GM19043 (cell line): Measurements from ENCODE around the gene CRIM1.

ENCODE experiments used
- ATAC-seq: cut with Tn5 transposase; IDR thresholded peaks from one replicate; pipeline ENCODE4 v1.9.1; 2021; ENCODE audit warnings: low read depth; ENCODE audit not compliant: unreplicated experiment

CRIM1 gene

DNA sequence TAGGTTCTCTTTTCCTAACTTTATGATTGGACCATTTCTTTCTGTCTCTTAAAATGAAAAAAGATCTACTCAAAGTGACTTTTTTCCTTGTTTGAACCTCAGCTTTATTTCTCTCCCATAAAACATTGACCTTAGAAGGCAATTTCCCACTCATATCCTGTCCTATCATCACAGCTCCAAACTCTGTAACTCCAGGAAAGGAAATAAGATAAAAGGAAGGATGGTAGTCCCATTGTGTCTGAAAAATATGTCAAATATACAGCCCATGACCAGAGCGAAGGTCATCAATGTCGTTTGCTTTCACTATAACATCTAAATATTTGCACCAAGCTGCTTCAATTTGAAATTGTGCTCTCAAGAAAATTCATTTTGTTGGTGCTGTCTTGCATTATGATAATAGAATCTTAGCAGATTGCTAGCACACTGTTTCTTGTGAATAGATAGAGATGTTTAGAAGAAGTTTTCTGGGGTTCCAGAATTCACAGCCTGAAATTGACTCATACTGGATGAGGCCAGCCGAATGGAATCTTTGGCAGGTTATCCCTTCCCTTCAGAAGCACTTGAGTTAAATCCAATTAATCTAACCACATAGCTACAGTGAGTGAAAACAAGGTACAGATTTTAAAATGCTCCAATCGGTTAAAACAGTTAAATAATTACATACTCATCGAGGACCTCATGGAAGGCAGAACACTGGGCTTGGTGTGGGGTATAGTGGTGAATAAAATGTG is 95.1 kb downstream of the CRIM1 start:
- no peak for ATAC-seq

DNA sequence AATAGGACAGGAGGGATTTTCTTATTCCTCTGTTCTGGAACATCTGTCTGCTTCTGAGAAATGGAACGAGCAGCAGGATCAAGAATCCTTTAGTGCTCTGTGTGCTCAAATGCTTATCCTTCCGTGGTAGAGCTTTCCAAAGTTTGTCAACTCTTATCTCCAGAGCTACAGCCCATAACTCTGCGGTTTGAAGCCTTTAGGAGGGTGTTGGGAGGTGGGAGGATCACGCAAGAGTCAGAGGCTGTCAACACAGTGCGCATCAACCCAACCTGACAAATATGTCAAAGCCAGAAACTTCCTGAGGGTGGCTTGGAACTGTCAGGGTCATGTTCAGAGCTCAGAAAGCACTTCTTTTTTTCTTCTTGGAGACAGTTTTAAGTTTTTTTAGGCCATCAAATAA is 95.9 kb downstream of the CRIM1 start:
- ATAC-seq, result no peak

DNA sequence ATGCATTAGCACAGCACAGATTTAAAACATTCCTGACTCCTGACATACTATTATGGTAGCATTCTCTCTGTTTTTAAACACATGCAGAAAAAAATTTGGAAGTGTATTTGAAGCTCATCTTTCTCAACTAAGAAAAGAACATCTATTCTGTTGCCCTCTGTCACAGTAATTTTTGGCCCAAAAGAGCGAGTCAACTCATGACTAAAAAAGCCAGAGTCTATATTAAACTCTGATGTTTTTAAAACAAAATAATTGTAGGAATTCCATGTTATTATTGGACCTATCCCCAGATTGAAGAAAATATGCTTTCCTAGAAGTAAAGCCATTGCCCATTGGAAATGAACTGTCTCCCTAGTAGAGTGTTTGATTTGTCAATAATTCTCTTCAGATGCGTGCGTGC is 96.7 kb downstream of the CRIM1 start:
- ATAC-seq, result no peak

DNA sequence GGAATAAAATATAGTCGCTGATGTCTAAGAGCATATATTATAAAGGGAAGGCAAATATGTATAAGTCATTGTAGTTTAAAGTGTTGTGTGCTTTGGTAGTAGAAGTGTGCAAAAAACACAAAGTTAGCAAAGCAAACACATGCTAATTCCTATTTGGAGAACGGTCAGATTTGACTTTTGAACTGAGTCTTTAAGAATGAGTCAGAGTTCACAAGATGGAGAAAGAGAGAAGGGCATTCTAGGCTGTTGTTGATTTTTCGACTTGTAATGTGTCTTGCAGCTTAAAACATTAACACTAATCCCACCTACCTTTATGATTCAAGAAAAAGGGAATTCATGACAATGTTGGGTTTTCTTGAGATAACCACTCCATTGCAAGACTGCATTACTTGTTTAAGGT is 98.1 kb downstream of the CRIM1 start:
- no peak for ATAC-seq

DNA sequence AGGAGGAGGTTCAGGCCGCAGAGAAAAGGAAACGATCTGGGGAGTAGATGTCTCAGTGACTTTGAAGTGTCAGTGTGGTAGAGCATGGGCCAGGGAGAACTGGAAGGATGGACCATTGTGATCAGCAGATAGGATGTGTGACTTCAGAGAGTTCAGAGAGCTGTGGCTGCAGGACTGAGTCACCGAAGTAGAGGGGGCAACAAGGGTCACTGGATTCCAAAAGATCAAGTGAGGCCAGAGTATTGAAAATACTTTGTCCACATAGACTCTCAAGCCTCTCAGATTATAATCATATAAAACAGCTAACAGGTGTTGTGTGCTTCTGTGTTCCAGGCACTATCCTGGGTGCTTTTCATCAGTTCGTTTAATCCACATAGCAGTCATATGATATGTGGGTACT is 99.4 kb downstream of the CRIM1 start:
- ATAC-seq, result no peak

DNA sequence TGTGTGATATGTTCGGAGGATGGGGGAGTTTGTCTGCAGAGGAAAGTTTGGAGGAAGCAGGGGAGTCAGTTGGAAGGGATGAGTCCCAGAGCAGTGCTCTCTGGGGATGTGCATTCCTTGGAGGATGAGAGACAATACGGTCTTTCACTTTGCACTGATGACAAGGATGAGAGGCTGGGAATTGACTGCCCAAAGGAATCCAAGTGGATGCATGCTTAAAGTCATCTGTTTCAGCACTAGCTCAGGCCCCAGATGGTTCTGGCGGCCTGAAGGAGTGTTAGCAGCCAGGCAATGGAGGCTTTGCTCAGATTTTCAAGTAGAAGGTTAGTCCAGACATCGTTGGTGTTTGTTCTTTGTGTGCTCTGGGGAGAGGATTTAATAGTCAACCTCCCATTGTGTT is 100.2 kb downstream of the CRIM1 start:
- ATAC-seq, result no peak

DNA sequence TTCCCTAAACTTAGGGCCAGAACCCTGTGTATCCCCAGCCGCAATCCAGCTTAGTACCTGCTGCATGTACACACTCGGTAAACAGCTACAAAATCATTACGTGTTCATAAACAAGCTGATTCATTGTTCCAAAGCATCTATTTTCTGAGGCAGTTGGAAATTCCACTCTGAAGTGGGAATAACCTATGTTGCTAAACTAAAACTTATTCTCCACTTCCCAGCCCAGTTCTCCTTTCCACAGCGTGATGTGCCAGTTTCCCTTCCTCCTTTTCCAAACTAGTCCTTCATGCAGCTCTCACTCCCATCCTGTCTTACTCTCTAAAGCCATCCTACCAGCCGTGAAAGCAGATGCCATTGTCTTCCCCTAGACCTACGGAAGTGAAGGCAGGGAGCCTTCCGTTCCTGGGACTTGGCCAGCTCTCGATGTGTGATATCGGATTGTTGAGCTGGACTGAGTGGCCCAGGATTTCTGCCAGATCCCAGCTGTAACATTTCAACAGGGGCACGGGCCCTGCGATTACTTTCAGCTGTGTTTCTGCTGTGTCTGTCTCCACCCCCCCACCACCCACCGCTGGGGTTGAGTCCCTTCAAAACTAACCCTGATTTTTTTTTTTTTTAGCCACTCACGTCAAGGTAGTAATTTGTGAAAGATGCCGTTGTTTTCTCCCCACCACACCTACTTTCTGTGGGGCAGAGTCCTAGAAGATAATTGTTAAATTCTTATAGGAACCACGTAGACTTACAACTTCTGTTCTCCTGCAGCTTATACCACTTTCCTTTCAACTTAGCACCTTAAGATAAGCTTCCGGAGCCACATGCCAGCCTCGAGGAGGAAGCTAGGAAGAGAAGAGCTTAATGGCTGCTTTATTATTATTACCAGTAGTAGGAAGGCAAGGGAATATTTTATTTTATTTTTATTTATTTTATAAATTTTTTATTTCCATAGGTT is 100.9 kb downstream of the CRIM1 start:
- ATAC-seq, result no peak

DNA sequence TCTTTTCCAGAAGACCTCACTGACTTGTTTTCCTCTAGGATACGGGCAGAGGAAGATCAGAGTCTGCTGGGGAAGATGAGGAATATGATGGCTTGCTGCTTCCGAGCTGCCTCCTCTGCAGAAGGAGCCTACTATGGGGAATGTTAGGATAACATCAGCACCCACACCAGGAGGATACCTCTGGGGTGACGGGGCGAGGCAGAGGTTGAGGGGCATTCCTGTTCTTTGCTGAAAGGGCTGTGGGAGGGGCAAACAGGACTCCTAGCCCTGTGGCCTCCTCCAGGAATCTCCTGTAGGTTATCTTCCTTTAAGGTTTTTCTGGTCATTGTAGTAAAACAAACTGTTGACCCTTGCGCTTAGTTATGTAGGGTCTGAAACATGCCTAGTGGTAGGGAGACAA is 102.5 kb downstream of the CRIM1 start:
- no peak for ATAC-seq

DNA sequence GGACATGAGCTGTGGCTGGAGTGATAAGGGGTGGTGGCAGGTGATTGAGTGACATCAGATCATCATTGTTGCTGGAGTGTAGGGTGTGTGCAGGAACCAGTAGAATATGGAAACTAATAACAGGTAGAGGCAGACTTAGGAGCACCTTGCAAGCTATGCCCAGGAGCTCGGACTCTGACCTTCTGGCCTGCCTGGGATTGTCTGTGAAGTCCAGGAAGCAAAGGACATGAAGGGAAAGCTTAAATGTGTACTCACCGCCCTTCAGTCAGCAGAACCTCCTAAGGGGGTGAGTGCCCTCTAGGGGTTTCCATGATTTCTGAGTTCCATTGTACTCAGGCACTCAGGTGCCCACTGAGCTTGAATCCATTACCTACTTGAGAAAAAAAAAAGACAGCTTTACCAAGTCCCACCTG is 104.2 kb downstream of the CRIM1 start:
- ATAC-seq, result no peak

DNA sequence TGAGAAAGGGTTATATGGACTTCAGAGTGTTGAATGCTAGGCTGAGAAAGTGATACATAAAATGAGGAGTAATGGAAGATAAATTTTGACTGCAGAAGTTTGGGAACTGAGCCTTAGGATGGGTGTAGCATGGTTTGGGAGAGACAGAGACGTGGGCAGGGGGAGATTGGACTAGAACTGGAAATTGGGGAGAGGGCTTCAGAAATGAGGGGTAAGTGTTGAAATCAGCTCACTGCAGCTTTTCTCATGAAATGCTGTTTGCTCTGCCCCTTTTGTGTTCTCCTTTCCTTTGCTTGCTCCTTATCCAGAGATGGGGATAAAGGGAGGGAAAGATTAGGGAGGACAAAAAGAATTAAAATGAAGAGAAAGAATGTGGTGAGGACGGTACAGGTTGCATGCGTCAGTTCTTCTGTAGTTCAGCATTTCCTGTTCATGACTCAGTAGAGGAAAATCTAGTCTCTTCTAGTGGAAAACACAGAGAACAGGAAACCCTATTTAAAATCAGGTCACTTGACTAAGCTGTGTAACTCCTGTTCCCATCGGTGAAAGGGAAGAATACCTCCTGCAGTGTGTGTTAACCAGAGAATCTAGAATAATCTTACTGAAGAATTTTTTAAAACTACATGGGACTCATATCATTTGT is 105.6 kb downstream of the CRIM1 start:
- peak; percentile 57 for ATAC-seq

DNA sequence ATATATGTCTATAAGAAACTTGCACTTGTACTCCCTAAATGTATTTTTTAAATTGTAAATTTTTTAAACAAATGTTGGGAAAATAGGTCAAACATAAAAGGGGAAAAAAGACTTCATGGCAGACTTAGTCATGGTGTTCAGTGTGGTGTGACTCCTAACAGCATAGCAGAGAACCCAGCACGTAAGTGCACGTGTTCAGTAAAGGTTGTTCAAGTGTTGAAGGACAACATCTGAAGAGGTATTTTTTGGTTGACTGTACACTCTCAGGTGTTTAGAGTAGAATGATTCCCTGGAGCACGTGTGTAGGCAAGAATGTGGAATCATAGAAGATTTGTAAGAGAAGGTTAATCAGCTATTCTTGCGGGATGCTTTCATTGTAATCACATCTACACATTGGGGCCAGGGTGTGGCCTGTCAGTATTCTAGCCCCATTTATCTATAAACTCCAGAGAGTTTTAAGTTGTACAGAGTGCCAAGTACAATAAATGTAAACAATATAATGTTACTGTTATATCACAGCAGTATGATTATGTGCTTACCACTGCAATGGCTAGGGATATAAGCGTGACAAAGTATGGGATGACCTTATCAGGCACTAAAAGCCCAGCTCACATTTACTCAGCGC is 106.8 kb downstream of the CRIM1 start:
- no peak for ATAC-seq

DNA sequence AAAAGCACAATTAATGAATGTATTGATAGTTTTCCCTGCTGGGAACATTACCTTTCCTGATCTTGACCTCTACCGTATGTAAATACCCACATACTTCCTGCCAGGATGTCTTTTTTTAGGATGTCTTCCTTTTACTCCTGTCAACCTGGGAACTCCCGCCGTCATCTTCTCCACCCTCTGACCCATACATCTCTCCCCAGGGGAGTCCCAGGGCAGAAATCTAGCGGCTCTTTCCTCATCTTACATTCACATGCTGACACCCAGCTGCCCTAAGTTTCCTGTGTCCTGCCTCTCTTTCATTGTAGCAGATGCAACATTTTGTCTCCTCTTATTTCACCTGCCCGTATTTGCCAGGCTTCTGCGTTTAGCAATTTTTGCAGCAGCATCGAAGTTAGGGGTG is 107.8 kb downstream of the CRIM1 start:
- no peak for ATAC-seq

DNA sequence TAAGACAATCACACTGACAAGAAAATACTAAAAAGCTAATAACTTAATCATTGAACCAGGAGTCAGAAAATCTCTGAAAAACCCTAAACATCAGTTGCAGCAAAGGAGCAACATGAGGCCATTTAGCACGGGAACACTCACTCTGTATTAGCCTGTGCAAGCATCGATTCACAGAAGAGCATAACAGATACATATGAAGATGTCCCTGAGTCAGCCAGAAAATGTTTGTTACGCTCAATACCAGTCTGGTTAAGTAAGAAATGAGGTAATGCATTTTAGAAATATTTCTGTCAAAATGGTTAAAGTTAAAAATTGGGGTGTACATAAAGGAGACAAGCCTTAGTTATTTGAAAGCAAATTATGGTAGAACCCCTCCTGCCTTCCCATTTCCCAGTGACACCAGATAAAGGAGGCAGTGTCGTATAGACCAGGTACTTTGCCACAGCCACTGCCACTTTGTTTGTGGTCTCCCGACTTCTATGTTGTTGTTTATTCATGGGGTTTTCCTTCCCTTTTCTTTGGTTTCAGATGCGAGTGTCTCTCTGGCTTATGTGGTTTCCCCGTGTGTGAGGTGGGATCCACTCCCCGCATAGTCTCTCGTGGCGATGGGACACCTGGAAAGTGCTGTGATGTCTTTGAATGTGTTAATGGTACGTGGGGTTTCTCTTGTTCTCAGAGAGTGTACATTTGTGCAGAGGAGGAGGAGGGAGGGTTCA is 108.6 kb downstream of the CRIM1 start:
- ATAC-seq, result peak; percentile 36

DNA sequence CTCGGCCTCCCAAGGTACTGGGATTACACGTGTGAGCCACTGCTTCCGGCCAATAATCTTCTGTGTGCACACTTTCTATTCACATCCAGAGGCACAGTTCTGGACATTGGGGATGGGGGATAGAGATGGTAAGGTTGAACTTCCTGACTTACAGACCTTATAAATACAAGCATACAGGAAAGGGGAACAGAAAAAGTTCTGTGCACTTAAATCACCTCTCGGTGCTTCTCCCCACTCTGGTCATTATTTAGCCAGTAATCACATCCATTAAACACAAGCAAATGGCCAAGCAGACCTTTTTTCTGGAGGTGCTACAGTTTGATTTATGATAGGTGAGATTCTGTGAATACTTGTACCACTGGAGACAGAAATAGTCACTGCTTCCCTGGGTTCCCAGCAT is 110.6 kb downstream of the CRIM1 start:
- peak; percentile 40 for ATAC-seq

DNA sequence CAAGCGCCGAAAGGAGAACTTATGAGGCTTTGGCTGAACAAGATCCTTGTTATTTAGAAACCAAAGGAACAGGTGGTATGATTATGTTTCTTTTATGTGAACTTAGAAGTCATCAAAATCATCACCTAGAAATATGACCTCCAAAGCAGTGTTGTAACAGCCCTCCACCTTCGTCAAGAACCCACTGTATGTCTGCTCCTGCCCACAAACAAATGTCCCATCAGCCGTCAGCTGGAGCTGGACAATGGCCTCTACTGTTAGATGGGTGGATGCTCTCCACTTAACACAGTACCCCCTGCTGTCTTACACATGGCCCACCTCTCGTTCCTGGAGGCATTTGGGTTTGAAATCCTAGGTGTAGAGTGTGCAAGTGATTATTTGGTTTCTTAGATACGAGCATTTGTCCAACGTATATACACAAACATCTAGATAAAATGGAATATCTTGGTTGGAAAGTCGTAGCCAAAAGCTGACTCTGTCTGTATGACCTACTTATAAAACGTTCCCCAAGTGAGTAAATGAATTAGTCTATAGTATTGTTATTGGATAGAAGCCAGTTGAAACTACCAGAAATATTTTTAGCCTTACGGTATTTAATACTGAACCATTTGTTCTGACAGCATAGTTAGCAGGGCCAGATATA is 113.0 kb downstream of the CRIM1 start:
- ATAC-seq, result no peak

DNA sequence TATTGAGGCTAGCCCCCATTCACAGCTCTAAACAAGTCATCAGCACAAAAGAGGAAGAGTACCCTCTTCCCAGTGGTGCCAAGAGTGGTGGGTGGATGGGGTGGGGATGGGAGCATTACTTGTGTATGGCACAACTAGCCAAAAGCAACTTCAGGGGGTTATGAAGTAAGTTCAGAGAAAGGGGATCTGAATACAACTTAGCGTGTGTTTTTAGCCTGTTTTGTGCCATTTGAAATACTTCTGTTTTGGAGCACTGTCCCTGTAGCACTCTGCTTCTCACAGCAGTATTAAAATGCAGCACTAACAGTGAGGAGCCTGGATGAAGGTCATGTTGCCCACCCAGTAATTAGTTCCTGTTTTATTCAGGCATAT is 113.5 kb downstream of the CRIM1 start:
- no peak for ATAC-seq

DNA sequence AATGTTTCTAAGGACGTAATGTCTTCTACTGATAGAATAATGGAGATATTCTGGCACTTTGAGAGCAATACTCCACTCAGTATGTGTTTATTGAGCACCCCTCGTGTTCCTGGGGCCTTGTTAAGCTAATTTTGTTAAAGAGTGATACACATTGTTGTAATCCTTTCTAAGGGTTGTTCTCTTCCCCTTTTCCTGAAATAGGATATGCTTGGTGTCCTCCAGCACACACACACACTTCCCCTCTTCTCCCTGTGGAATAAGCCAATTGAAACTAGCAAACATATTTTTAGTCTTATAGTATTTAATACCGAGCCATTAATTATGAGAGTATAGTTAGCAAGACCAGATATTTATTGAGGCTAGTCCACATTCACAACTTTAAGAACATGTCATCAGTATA is 114.1 kb downstream of the CRIM1 start:
- no peak for ATAC-seq

DNA sequence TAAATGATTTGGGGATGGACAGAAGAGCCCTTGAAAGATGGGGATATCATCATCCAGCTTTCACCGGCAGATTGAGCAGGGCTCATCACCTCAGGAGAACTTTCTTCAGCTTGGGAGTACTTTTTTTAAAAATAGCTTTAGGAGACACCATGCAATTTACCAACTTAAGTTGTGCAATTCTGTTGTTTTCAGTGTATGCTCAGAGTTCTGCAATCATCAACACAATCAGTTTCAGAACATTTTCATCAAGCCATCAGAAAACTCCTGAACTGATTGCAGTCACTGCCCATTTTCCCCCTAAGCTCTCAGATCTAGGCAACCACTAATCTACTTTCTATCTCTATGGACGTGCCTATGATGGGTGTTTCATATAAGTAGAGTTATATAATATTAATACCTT is 117.7 kb downstream of the CRIM1 start:
- no peak for ATAC-seq

DNA sequence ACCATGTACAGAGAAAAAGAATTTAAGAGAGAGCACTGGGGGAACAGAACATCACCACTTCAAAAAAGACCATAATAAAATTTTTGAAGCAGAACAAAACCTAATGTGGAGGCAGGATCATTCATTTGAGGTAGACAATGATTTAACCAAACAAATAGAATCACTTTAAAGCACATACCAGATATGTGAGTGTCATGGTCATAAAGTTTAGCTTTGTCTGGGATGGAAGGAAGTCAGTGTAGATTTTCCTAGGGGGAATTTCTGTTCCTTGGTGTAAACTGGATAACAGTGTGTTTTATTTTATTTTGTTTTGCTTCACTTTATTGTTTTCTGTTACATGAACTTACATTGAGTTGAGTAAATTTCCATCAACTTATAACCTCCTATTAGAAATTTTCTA is 120.8 kb downstream of the CRIM1 start:
- no peak for ATAC-seq

DNA sequence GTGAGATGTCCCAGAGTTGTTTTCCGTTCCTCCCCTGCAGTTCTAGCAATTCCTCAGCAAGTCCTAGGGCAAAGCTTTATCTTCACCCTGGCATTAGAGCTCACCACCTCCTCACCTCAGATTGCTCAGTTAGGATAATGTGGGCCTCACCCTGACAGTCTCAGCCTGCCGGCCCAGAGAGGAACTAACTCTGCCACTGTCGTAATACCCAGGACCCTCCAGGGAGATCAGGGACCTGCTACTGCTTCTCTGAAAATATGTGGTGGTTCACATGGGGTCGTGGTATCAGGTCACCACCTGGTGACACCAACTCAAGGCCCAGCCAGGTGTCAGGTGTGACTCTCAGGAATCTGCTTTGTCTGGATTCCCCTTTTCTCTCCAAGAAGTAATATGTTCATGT is 121.7 kb downstream of the CRIM1 start:
- no peak for ATAC-seq
